HFFc6 (cell line): ENCODE data around the gene GLYAT. TPM values are rescaled to one million over a fixed set of nuclear protein-coding genes. Genes with fewer than 3 reads are reported as not detected.

ENCODE experiments used
- DNase-seq: peaks from one replicate; pipeline ENCODE4 v3.0.0-alpha.2; 2018
- H3K27ac Mint-ChIP-seq: 2 replicates; pipeline ENCODE4 v1.8.0; 2020; ENCODE audit warnings: mild to moderate bottlenecking, mixed read lengths
- H3K27me3 Mint-ChIP-seq: 2 replicates; pipeline ENCODE4 v1.8.0; 2021; ENCODE audit warnings: mild to moderate bottlenecking, moderate library complexity, mixed read lengths; ENCODE audit not compliant: insufficient read depth
- H3K36me3 Mint-ChIP-seq: 2 replicates; pipeline ENCODE4 v1.8.0; 2021; ENCODE audit warnings: low read depth, mixed read lengths
- H3K4me1 Mint-ChIP-seq: 2 replicates; pipeline ENCODE4 v1.8.0; 2020; ENCODE audit warnings: low read depth, mixed read lengths
- H3K4me3 Mint-ChIP-seq: 2 replicates; pipeline ENCODE4 v1.8.0; 2020; ENCODE audit warnings: mild to moderate bottlenecking, moderate library complexity, mixed read lengths
- H3K9me3 Mint-ChIP-seq: 2 replicates; pipeline ENCODE4 v1.8.0; 2020; ENCODE audit warnings: mild to moderate bottlenecking, mixed read lengths
- total RNA-seq, 6 experiments: library from RNA; stranded (reverse); fragmentation: NEBNext Ultra II Directional; extraction: Animal tissue kit (Norgen Biotek cat#: 25700); gene quantifications; 2 replicates in 1 of 6; 3 replicates in 5 of 6; pipeline ENCODE4 v1.2.3, GENCODE V29; 2021
- TF ChIP-seq, protein P1 (sequence below): fragments of 200-600 bp; sonication (generic); IDR thresholded peaks from 2 replicates; pipeline ENCODE4 v1.5.0; 2021; ENCODE audit warnings: antibody characterized with exemption, mild to moderate bottlenecking

Gene GLYAT
- total RNA-seq, 6 experiments from 2014 or later, result not detected

DNA sequence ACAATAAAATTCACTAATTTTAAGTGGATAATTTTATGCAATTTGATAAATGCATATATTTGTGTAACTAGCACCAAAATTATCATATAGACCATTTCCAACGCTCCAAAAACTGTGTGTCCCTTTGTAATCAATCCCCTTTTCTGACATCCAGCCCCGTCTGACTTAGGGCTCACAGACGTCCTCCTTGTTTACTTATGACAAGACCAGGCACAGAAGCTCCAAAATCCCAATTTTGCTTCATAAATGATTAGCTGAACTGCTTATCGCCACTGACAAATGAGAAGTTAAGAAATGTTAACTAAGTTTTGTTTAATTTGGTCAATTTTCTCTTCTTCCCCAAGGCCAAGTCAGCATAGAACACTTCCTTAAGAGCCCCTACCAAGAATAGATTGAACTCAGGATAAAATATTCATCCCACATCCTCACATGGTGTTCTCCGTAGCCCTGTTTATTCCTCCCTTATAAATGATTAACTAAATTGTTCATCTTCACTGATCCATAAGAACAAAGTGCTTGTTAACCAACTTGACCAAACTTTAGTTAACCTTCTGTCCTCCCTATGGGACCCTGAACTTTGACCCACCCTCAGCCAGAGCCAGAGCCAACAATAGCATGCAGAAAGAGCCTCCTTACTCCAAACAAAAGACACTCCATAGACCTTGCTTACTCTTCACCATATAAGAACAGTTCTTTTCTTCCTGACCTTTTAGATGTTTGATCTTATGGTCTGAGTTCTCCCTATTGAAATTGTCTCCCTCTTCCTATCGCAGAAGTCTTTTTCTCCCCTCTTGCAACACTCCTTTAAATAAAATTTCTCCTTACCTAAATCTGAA lies 30.8 kb upstream of the GLYAT start:
- no peaks in the 10 kb centered on the region for H3K4me1 Mint-ChIP-seq
- H3K27me3 Mint-ChIP-seq, result peaks cover 2% of the 10 kb centered on the region; the same call in 1 of the 2 replicates
- DNase-seq, result no peak
- H3K27ac Mint-ChIP-seq, result no peak overlapping the region
- H3K4me3 Mint-ChIP-seq, result no peak overlapping the region
- TF ChIP-seq, protein P1, sequence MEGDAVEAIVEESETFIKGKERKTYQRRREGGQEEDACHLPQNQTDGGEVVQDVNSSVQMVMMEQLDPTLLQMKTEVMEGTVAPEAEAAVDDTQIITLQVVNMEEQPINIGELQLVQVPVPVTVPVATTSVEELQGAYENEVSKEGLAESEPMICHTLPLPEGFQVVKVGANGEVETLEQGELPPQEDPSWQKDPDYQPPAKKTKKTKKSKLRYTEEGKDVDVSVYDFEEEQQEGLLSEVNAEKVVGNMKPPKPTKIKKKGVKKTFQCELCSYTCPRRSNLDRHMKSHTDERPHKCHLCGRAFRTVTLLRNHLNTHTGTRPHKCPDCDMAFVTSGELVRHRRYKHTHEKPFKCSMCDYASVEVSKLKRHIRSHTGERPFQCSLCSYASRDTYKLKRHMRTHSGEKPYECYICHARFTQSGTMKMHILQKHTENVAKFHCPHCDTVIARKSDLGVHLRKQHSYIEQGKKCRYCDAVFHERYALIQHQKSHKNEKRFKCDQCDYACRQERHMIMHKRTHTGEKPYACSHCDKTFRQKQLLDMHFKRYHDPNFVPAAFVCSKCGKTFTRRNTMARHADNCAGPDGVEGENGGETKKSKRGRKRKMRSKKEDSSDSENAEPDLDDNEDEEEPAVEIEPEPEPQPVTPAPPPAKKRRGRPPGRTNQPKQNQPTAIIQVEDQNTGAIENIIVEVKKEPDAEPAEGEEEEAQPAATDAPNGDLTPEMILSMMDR, result no peak
- no peaks in the 10 kb centered on the region for H3K36me3 Mint-ChIP-seq
- no peaks in the 10 kb centered on the region for H3K9me3 Mint-ChIP-seq

DNA sequence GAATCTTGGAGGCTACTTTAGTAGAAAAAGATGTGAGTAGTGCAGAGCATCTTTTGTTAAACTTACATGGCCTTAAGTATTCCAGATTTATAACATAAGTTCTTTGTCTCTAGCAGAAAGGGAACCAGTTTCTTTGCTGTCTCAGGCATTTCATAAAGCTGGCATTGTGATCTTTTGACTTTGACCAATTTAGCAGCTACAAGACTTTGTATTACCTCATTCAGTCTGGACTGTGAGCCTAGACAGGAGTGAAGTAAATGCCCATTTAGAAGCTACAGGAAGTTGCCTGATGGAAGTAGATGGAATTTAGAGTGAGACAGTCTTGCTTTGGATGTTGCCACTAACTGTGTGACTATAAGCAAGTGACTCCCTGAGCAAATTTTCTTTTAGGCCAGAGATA lies 25.7 kb upstream of the GLYAT start:
- TF ChIP-seq, protein P1, result no peak
- no peak for DNase-seq
- no peak overlapping the region for H3K4me3 Mint-ChIP-seq
- no peaks in the 10 kb centered on the region for H3K36me3 Mint-ChIP-seq
- no peaks in the 10 kb centered on the region for H3K4me1 Mint-ChIP-seq
- no peaks in the 10 kb centered on the region for H3K9me3 Mint-ChIP-seq
- no peak overlapping the region for H3K27ac Mint-ChIP-seq
- H3K27me3 Mint-ChIP-seq, result no peaks in the 10 kb centered on the region

DNA sequence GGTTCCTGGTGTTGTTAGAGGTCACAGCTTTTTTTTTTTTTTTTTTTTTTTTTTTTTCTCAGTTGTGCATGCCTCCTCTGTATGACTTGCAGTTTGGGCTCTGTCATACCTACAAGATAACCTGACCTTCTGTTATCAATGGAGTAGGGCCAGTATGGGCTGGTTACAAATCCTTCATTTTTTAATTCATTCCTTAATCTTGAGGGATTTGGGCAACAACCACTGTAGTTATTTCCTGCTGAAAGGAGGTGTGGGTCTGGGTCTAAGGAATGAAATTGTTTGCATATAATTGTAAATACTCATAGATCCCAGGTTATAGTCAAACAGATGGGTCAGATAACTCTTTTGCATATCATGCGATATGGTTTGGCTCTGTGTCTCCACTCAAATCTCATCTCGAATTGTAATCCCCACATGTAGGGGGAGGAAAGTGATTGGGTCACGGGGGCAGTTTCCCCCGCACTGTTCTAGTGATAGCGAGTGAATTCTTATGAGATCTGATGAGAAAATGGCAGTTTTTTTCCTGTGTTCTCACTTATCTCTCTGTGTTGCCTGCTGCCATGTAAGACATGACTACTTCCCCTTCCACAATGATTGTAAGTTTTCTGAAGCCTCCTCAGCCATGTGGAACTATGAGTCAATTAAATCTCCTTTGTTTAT lies 14.1 kb upstream of the GLYAT start:
- H3K9me3 Mint-ChIP-seq, result peaks cover 4% of the 10 kb centered on the region
- no peak overlapping the region for H3K4me3 Mint-ChIP-seq
- no peaks in the 10 kb centered on the region for H3K4me1 Mint-ChIP-seq
- DNase-seq, result no peak
- H3K27ac Mint-ChIP-seq, result no peak overlapping the region
- H3K27me3 Mint-ChIP-seq, result no peaks in the 10 kb centered on the region; the same call in 1 of the 2 replicates
- TF ChIP-seq, protein P1, result no peak
- no peaks in the 10 kb centered on the region for H3K36me3 Mint-ChIP-seq

DNA sequence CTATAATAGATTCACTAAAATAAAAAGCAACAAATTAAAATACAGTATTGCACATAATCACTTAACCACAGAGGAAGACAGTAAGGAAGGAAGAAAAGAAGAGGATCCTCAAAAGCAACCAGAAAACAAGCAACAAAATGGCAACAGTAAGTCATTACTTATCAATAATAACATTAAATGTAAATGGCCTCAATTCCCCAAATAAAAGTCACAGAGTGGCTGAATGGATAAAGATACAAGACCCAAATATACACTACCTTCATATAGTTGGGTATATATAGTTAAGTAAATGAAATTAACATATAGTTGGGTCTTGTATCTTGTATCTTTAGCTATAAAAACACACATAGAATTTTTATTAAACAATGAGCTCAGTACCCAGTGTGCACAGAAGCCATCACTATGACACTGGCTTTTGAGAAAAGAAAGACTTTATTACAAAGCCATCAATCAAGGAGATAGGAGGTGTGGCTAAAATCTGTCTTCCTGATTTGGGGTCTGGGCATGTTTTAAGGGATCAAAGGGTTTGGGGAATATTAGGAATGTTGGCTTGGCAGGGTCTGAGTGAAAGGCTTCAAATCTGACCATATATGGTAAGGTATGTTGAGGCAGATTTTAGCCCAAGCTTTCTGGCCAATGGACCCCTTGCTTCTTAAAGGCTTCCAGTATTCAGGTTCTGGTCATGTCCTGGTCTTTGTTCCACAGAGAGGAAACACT lies 13.4 kb upstream of the GLYAT start:
- Mint-ChIP-seq H3K27me3 (no peaks in the 10 kb centered on the region; the same call in 1 of the 2 replicates), H3K4me1 (no peaks in the 10 kb centered on the region), H3K36me3 (no peaks in the 10 kb centered on the region), H3K9me3 (peaks cover 4% of the 10 kb centered on the region), H3K4me3 (no peak overlapping the region), H3K27ac (no peak overlapping the region)
- no peak for DNase-seq
- TF ChIP-seq, protein P1, result no peak

DNA sequence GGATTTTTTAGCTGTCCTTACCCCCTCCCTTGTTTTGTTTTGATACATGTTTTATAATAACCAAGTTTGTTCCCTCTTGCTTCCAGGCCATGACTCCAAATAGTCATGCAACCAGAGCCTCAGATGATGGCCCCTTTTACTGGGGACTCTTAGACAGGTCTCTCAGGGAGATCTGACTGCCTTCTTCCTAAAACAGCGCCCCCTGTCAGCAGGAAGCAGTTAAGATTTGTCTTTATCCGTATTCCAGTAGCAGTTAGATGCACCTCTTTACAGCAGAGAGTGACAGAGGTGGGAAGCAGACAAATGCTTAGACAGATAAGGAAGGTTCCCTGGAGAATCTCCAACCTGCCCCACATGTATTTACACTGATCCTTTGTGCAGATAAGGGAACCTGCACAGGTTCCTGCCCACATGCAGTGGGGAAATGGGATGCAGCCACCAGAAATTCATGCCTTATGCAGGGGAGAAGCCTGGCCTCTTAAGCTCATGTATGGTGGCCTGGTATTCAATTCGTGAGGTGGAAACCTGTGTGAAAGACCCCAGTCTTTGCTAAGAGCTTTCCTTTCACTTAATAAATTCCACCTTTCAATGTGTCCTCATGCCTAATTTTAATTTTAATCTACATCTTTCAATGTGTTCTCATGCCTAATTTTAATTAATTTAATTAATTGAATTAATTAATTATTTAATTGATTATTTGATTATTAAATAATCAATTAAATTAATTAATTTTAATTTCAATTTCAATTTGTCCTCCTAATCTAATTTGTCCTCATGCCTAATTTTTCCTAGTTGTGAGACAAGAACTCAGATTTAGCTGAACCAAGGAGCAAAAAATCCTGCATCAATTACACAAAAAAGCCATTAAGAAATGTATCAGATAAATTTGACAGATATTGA lies 11.5 kb upstream of the GLYAT start:
- Mint-ChIP-seq H3K27ac (no peak overlapping the region), H3K4me1 (peaks cover 7% of the 10 kb centered on the region), H3K36me3 (no peaks in the 10 kb centered on the region), H3K4me3 (no peak overlapping the region), H3K9me3 (peaks cover 4% of the 10 kb centered on the region), H3K27me3 (no peaks in the 10 kb centered on the region)
- no peak for DNase-seq
- TF ChIP-seq, protein P1, result peak; percentile 41; the same call in 1 of the 2 replicates
